ENCODE results near the gene TEX51. TPM values are rescaled to one million over a fixed set of nuclear protein-coding genes. Genes with fewer than 3 reads are reported as not detected.

The TEX51 gene
- total and polyA plus RNA-seq, 2 of the 4 experiments (the other 2 are of a cell fraction): not detected

DNA sequence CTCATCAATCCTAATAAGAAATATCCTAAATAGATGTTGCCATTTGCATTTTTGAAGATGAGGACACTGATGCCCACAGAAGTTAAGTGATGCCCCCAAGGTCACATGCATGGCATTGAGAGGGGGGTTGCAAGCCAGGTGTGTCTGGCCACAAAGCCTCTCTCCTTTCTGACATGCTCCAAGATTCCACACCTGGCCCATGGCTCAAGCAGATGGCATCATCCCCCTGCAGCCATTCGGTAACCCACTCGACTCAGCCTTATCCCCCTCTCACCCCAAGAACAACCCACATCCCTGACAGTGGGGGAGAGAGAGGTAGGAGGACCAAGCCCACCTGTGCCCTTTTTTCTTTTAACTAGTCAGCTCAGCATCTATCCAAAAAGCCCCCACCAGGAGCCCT, 16.5 kb upstream of the TEX51 start:
- H2AK9ac ChIP-seq (replicated peaks; ENCODE audit: low read depth, low read length, poor library complexity): no peak overlapping the region
- H4K8ac ChIP-seq (ENCODE audit: low read depth in 2 of 2, low read length in 2 of 2): no peak overlapping the region
- H2BK20ac ChIP-seq (ENCODE audit: low read depth, low read length): no peak overlapping the region
- BruUV-seq (replicated peaks): no TSS peak
- no peak overlapping the region for H3K4ac ChIP-seq (ENCODE audit: low read depth, low read length)
- no peak for DNase-seq
- H2AK5ac ChIP-seq (ENCODE audit: low read depth, low read length): no peak overlapping the region
- no peaks in the 10 kb centered on the region for H4K20me1 ChIP-seq (ENCODE audit: insufficient read depth, low read length)
- H3K9me1 ChIP-seq (ENCODE audit: insufficient read depth, low read length): 0 out of 2 replicates have a peak, but pooled peaks cover 4% of the 10 kb centered on the region
- no peaks in the 10 kb centered on the region for H3K79me1 ChIP-seq (ENCODE audit: low read depth in 1 of 2, low read length in 2 of 2)
- no peak overlapping the region for H3K14ac ChIP-seq (replicated peaks; ENCODE audit: low read depth, low read length)
- no peak for ATAC-seq (ENCODE audit: low read depth)
- no peak overlapping the region for H2BK15ac ChIP-seq (ENCODE audit: low read depth, low read length)
- no peak overlapping the region for H3K9ac ChIP-seq (ENCODE audit: low read depth, low read length)
- H4K5ac ChIP-seq (ENCODE audit: low read depth, low read length): no peak overlapping the region
- no peak overlapping the region for H4K91ac ChIP-seq (ENCODE audit: insufficient read depth, low read depth, low read length)
- no peak overlapping the region for H2BK120ac ChIP-seq (ENCODE audit: low read depth, low read length)
- dilution Hi-C loops (cut with HindIII; ENCODE audit: low sequenced_read_pairs, unreplicated experiment) (no loop called here), in situ Hi-C loops (cut with MboI; ENCODE audit: low sequenced_read_pairs) (no loop called here), intact Hi-C loops (cut with micrococcal nuclease) (loop anchor here (10.0 kb wide), 1 partner anchor 173 kb away; no protein-coding TSS in a partner anchor)
- POLR2A ChIA-PET (ENCODE audit: unreplicated experiment): no interaction called here
- H3K27ac ChIP-seq (ENCODE audit: insufficient read depth, low read length): no peak overlapping the region
- H3K4me1 ChIP-seq (ENCODE audit: control insufficient read depth, insufficient read depth, low read length): no peaks in the 10 kb centered on the region; the same call in 1 of the 2 replicates
- no peak overlapping the region for H2AFZ ChIP-seq (replicated peaks; ENCODE audit: low read length, poor library complexity)
- H3K4me3 ChIP-seq (ENCODE audit: insufficient read depth, low read depth, low read length): no peak overlapping the region
- H3K18ac ChIP-seq (ENCODE audit: low read depth, low read length): no peak overlapping the region
- no peak overlapping the region for H3K23ac ChIP-seq (ENCODE audit: low read depth, low read length)
- WGBS, 2 experiments (ENCODE audit: extremely low coverage in 2 of 2, insufficient read length in 1 of 2): no CpG with 5 or more reads among the region's 2 CpGs
- no peaks in the 10 kb centered on the region for H3K36me3 ChIP-seq (ENCODE audit: control insufficient read depth, insufficient read depth, low read length)
- TF ChIP-seq NFE2L2 (IDR thresholded peaks at IDR 0.05; ENCODE audit: low read depth, low read length) (no peak), CHD1 (IDR thresholded peaks at IDR 0.05; ENCODE audit: low read depth, low read length) (no peak), SMC3 (IDR thresholded peaks at IDR 0.05; ENCODE audit: low read depth, low read length) (no peak), CEBPB (IDR thresholded peaks at IDR 0.05; ENCODE audit: low read depth, low read length) (no peak), BHLHE40 (IDR thresholded peaks at IDR 0.05; ENCODE audit: low read depth, low read length) (no peak), RCOR1 (IDR thresholded peaks at IDR 0.05; ENCODE audit: insufficient replicate concordance, low read length) (no peak), MAFK (IDR thresholded peaks at IDR 0.05; ENCODE audit: low read depth, low read length) (no peak), FOS (IDR thresholded peaks at IDR 0.05; ENCODE audit: low read depth, low read length) (no peak), MAZ (IDR thresholded peaks at IDR 0.05; ENCODE audit: borderline replicate concordance, low read depth, low read length) (no peak), POLR2A (IDR thresholded peaks at IDR 0.05; ENCODE audit: low read depth, low read length) (no peak), RAD21 (IDR thresholded peaks at IDR 0.05; ENCODE audit: low read length) (no peak), RFX5 (IDR thresholded peaks at IDR 0.05; ENCODE audit: low read depth, low read length) (no peak), MXI1 (IDR thresholded peaks at IDR 0.05; ENCODE audit: borderline replicate concordance, low read depth, low read length) (no peak)
- TF ChIP-seq, protein P1, sequence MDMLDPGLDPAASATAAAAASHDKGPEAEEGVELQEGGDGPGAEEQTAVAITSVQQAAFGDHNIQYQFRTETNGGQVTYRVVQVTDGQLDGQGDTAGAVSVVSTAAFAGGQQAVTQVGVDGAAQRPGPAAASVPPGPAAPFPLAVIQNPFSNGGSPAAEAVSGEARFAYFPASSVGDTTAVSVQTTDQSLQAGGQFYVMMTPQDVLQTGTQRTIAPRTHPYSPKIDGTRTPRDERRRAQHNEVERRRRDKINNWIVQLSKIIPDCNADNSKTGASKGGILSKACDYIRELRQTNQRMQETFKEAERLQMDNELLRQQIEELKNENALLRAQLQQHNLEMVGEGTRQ (IDR thresholded peaks at IDR 0.05; ENCODE audit: low read depth, low read length): no peak
- TF ChIP-seq, protein P2, sequence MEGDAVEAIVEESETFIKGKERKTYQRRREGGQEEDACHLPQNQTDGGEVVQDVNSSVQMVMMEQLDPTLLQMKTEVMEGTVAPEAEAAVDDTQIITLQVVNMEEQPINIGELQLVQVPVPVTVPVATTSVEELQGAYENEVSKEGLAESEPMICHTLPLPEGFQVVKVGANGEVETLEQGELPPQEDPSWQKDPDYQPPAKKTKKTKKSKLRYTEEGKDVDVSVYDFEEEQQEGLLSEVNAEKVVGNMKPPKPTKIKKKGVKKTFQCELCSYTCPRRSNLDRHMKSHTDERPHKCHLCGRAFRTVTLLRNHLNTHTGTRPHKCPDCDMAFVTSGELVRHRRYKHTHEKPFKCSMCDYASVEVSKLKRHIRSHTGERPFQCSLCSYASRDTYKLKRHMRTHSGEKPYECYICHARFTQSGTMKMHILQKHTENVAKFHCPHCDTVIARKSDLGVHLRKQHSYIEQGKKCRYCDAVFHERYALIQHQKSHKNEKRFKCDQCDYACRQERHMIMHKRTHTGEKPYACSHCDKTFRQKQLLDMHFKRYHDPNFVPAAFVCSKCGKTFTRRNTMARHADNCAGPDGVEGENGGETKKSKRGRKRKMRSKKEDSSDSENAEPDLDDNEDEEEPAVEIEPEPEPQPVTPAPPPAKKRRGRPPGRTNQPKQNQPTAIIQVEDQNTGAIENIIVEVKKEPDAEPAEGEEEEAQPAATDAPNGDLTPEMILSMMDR (conservative IDR thresholded peaks at IDR 0.05; ENCODE audit: low read depth, low read length): no peak
- TF ChIP-seq, protein P3, sequence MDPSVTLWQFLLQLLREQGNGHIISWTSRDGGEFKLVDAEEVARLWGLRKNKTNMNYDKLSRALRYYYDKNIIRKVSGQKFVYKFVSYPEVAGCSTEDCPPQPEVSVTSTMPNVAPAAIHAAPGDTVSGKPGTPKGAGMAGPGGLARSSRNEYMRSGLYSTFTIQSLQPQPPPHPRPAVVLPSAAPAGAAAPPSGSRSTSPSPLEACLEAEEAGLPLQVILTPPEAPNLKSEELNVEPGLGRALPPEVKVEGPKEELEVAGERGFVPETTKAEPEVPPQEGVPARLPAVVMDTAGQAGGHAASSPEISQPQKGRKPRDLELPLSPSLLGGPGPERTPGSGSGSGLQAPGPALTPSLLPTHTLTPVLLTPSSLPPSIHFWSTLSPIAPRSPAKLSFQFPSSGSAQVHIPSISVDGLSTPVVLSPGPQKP (IDR thresholded peaks at IDR 0.05; ENCODE audit: borderline replicate concordance, low read depth, low read length): no peak
- no peaks in the 10 kb centered on the region for H3K9me3 ChIP-seq (ENCODE audit: control insufficient read depth, insufficient read depth, low read length)
- H2BK5ac ChIP-seq (ENCODE audit: low read depth, low read length, poor library complexity, severe bottlenecking): no peak overlapping the region
- H3K4me2 ChIP-seq (ENCODE audit: low read depth, low read length): no peak overlapping the region
- CTCF ChIA-PET: no interaction called here
- peaks cover 4% of the 10 kb centered on the region for H3K27me3 ChIP-seq (ENCODE audit: control insufficient read depth, insufficient read depth, low read length)
- H3K56ac ChIP-seq (ENCODE audit: extremely low read depth, insufficient read depth, low read length): no peak overlapping the region

Data from IMR-90 (cell line).